Common myeloid progenitor, CD34-positive (primary cell): ENCODE data around the gene AKAP12.
A peak's percentile ranks its signal among the peaks of the same experiment; 100 is the strongest.

Experiments used
- CTCF ChIA-PET: fragments of 350-600 bp; sonication (Branson Sonifier 250); formaldehyde crosslinking; loops from one replicate; lab custom pipeline; 2021; ENCODE audit warnings: antibody characterized with exemption; lab: Charles Lee
- POLR2A ChIA-PET: fragments of 350-600 bp; sonication (Branson Sonifier 250); formaldehyde crosslinking; loops from one replicate; lab custom pipeline; 2021; ENCODE audit warnings: antibody characterized with exemption; lab: Charles Lee
- DNase-seq, 3 donors: peaks; one replicate each; pipeline versions ENCODE4 v3.0.0 to v3.0.0-alpha.2; 2013
- H3K27ac ChIP-seq, 2 experiments: 1 replicate in 1 of 2; 2 replicates in 1 of 2; pipeline ENCODE4 v1.7.0; 2013; ENCODE audit warnings: inconsistent platforms in 2 of 2, low read length in 2 of 2, mild to moderate bottlenecking in 2 of 2, low read depth in 1 of 2, moderate library complexity in 1 of 2; ENCODE audit not compliant: severe bottlenecking in 2 of 2, insufficient read depth in 1 of 2, poor library complexity in 1 of 2
- H3K27me3 ChIP-seq, 5 experiments: replicated peaks in 2 of 5; 1 replicate in 3 of 5; 2 replicates in 2 of 5; pipeline versions ENCODE4 v1.6.1 to v1.7.0; 2013; ENCODE audit warnings: low read length in 4 of 5, mild to moderate bottlenecking in 2 of 5, moderate library complexity in 2 of 5, inconsistent platforms in 1 of 5; ENCODE audit not compliant: insufficient read depth in 5 of 5, control insufficient read depth in 4 of 5
- H3K36me3 ChIP-seq, 4 experiments: 1 replicate in 2 of 4; 2 replicates in 2 of 4; pipeline versions ENCODE4 v1.6.1 to v1.7.0; 2013; ENCODE audit warnings: low read length in 3 of 4, control low read depth in 1 of 4, mild to moderate bottlenecking in 1 of 4; ENCODE audit not compliant: control insufficient read depth in 4 of 4, insufficient read depth in 4 of 4
- H3K4me1 ChIP-seq, 4 experiments: 1 replicate in 3 of 4; 2 replicates in 1 of 4; pipeline versions ENCODE4 v1.6.1 to v1.7.1; 2013; ENCODE audit warnings: low read length in 3 of 4, mild to moderate bottlenecking in 3 of 4, control low read depth in 1 of 4, inconsistent platforms in 1 of 4, moderate library complexity in 1 of 4; ENCODE audit not compliant: control insufficient read depth in 4 of 4, insufficient read depth in 4 of 4; ENCODE audit errors: control extremely low read depth in 1 of 4
- H3K4me3 ChIP-seq, 7 experiments: 1 replicate in 4 of 7; 2 replicates in 3 of 7; pipeline versions ENCODE4 v1.5.1 to v1.7.0; 2013; ENCODE audit warnings: mild to moderate bottlenecking in 7 of 7, low read length in 6 of 7, moderate library complexity in 6 of 7, inconsistent platforms in 2 of 7, low read depth in 2 of 7, control low read depth in 1 of 7; ENCODE audit not compliant: insufficient read depth in 4 of 7, control insufficient read depth in 1 of 7; ENCODE audit errors: extremely low read depth in 1 of 7
- H3K9me3 ChIP-seq, 5 experiments: 1 replicate in 4 of 5; 2 replicates in 1 of 5; pipeline versions ENCODE4 v1.6.1 to v1.7.1; 2013; ENCODE audit warnings: low read length in 4 of 5, mild to moderate bottlenecking in 2 of 5, inconsistent platforms in 1 of 5, low read depth in 1 of 5, moderate library complexity in 1 of 5; ENCODE audit not compliant: control insufficient read depth in 4 of 5, insufficient read depth in 2 of 5; ENCODE audit errors: control extremely low read depth in 1 of 5
- WGBS: methylation state at CpG from one replicate; pipeline ENCODE4 v1.1.5; 2013; ENCODE audit not compliant: insufficient coverage; 5-methylcytosine and 5-hydroxymethylcytosine counted together

The AKAP12 gene

DNA sequence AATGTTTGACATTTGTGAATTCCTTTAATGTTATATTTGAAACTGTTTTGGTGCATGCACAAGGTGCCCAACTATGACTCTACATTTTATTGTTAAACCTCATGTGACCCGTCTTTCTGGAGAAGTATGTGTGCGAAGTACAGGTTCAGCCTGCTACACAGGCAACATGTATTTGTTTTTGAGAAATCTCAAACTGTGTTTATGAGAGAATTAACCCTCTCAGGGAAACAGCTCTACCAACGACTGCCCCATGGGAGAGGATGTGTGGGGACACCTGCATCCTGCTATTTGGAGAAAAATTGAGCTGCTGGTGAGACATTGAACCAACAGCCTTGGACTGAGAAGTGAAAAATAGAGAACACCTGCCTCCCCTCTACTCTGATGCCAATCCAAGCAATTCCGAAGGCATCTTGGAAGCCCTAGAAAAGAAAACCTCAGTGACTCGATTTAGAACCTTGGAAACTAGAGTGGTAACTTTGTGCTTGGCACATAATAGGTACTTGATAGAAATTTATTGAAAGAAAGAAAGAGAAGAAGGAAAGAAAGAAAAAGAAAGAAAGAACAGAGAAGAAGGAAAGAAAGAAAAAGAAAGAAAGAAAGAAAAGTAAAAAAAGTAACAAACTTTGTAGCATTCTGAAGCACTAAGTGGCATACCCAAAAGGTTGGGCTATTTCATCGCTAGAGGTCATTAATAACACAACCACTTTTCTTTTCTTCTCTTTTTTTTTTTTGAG is 2.9 kb upstream of the AKAP12 start:
- Histone ChIP-seq H3K4me1 (peaks cover 0 to 21% (median 17%) of the 10 kb centered on the region in 4 experiments), H3K27me3 (peaks cover 3 to 44% (median 22%) of the 10 kb centered on the region in 5 experiments), H3K4me3 (no peak overlapping the region), H3K9me3 (no peaks in the 10 kb centered on the region), H3K27ac (no peak overlapping the region), H3K36me3 (no peaks in the 10 kb centered on the region)
- POLR2A ChIA-PET: no interaction called here
- WGBS: 100% methylated on average over 4 of the region's 6 CpGs
- CTCF ChIA-PET: no interaction called here
- peak in 2 of 3 donors; percentile 23 to 28 for DNase-seq

DNA sequence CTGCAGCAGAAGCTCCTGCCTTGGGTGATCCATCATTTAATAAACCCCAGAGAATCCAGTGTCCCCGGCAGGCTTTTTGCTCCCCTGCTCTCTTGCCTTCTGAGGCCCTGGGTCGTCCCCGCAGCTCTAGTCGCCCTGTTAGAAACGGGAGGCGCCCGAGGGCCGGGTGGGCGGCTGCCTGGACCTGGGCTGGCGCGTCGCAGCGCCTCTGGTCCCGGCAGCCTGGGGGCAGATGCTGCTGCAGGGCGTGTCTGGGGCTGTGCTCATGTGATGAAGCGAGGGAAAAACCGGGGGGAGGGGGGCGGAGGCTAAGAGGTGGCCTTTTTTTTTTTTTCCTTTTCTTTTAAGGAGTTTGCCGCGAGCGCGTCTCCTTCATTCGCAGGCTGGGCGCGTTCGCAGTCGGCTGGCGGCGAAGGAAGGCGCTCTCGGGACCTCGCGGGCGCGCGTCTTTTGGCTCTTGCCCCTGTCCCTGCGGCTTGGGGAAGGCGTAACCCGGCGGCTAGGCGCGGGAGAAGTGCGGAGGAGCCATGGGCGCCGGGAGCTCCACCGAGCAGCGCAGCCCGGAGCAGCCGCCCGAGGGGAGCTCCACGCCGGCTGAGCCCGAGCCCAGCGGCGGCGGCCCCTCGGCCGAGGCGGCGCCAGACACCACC is 394 bp downstream of the AKAP12 start:
- ChIA-PET POLR2A (interaction anchor here (0.6 kb wide), 1 partner anchor 157 kb away, joined by 3 read pairs; no protein-coding TSS in a partner anchor), CTCF (interaction anchor here (1.7 kb wide), 1 partner anchor 9 kb away, joined by 4 read pairs; no protein-coding TSS in a partner anchor)
- Histone ChIP-seq H3K4me3 (peak overlapping the region; percentile 24 to 75 (median 55)), H3K36me3 (no peaks in the 10 kb centered on the region), H3K9me3 (no peaks in the 10 kb centered on the region), H3K4me1 (peaks cover 0 to 21% (median 18%) of the 10 kb centered on the region in 4 experiments), H3K27ac (no peak overlapping the region), H3K27me3 (peaks cover 14 to 69% (median 38%) of the 10 kb centered on the region in 5 experiments)
- peak; percentile 42 to 74 (median 68) for DNase-seq
- WGBS: under 1% methylated on average over 44 of the region's 60 CpGs

DNA sequence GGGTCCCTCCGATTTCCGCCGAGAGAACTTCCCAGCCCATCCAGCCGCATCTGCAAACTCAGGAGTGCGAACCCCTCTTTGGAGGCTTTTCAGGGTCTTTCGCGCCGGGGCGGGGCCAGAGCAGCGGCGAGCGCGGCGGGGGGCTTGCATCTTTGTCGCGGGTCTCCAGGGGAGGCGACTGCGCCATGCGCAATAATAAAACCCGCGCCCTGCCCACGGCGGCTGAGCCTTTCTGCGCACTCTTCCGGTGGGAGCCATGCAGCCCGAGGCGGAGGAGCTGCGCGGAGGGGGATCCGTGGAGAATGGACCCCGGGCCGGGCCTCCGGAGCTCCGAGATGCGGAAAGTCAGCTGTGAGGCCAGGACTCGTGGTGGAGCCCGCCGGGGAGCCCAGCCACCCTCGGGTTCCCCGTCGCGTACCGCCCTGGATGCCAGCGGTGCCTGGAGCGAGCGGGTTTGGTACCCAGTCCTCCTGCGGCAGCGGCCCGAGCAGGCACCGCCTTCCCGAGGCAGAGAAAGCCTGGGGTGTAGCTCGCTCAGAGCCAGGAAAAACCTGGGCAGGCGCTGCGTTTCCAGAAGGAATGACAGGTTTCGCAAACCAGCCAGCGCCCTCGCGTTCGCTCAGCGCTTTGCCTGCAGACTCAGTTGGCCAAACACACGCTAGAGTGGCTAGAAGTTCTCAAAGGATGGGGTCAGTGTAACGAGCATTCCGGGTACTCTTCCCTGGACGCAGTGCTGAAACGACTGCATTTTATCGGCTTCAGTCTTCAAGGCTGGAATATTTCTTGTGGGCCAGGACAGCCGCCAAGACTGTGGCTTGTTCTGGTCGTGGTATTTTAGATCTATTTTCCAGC is 1.2 kb downstream of the AKAP12 start:
- CTCF ChIA-PET: interaction anchor here (0.7 to 1.7 kb wide), 3 partner anchors 10 to 226 kb away, joined by 3 to 4 read pairs (median 4); no protein-coding TSS in a partner anchor
- under 1% methylated on average over 64 of the region's 68 CpGs for WGBS
- Histone ChIP-seq H3K4me3 (peak overlapping the region; percentile 16 to 75 (median 55)), H3K27me3 (peaks cover 14 to 73% (median 38%) of the 10 kb centered on the region in 5 experiments), H3K27ac (no peak overlapping the region), H3K36me3 (no peaks in the 10 kb centered on the region), H3K9me3 (no peaks in the 10 kb centered on the region), H3K4me1 (peaks cover 0 to 21% (median 18%) of the 10 kb centered on the region in 4 experiments)
- peak in 1 of 3 donors; percentile 24 for DNase-seq
- POLR2A ChIA-PET: interaction anchor here (0.6 kb wide), 1 partner anchor 158 kb away, joined by 3 read pairs; no protein-coding TSS in a partner anchor

DNA sequence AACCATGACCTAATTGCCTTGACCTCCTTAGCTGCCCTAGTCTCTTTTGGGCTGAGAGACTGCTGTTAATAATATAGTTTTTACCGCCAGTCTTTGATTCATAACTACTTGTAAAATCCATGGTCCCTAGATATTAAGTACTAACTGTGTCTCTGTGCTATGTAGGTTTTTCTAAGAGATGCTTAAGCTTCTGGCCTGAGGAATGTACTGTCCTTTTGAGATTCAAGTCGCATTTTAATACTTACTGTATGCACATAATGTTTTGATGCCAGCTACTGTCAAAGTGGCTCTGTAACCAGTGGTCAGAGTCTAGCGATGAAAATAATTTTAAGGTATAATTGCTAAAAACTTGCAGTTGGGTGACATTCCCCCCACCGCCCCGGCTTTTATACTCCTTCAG is 2.1 kb downstream of the AKAP12 start:
- H3K4me3 ChIP-seq: no peak overlapping the region
- WGBS: 100% methylated on average over 1 of the region's 5 CpGs
- no peaks in the 10 kb centered on the region for H3K9me3 ChIP-seq
- H3K27me3 ChIP-seq: peaks cover 14 to 76% (median 40%) of the 10 kb centered on the region in 5 experiments
- H3K36me3 ChIP-seq: no peaks in the 10 kb centered on the region
- ChIA-PET POLR2A (no interaction called here), CTCF (interaction anchor here (1.1 kb wide), 1 partner anchor 227 kb away, joined by 4 read pairs; no protein-coding TSS in a partner anchor)
- H3K27ac ChIP-seq: no peak overlapping the region
- no peak for DNase-seq
- peaks cover 0 to 21% (median 18%) of the 10 kb centered on the region in 4 experiments for H3K4me1 ChIP-seq

DNA sequence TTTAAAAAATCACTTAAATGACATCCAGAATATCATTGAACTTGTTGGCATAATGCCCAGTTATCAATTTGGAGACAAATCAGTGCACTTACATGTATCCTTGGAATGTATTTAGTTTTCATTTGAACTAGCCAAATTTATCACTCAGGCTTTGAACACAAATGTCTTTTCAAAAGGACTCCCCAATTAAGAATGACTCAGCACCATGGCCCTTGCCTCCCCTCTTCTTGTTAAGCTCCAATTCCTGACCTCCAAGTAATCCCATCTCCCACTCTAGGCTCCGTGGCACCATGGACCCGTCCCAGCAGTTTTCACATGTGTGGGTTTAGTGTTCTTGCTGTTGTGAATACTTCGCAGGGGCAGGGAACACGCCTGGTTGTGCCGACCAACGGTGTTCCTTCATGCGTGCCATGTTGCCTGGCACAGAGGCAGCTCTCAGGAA is 2.7 kb downstream of the AKAP12 start:
- Histone ChIP-seq H3K4me3 (no peak overlapping the region), H3K36me3 (no peaks in the 10 kb centered on the region), H3K27me3 (peaks cover 14 to 74% (median 39%) of the 10 kb centered on the region in 5 experiments), H3K4me1 (peaks cover 0 to 21% (median 18%) of the 10 kb centered on the region in 4 experiments), H3K27ac (no peak overlapping the region), H3K9me3 (no peaks in the 10 kb centered on the region)
- 97% methylated on average over 4 of the region's 7 CpGs for WGBS
- DNase-seq: peak in 1 of 3 donors; percentile 1
- POLR2A ChIA-PET: no interaction called here
- CTCF ChIA-PET: no interaction called here

DNA sequence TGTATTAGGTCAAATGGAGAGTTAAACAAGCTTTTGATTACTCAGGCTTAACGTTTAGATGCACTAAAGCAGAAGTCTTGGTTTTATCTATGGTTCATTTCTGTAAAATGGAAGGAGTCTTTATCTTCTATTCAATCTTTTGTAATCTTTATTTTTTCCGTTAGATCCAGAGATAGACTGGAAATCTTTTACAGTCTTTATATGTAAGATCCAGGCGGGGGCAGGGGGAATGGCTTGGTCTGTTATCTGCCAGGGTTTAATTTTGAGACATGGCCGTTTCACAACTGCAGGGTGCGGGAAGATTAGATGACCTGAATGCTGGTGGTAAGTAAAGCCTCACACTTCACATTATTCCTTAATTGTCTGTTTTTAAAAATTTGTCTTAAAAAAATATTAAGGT is 3.7 kb downstream of the AKAP12 start:
- WGBS: no CpG with 5 or more reads among the region's 5 CpGs
- ChIA-PET CTCF (no interaction called here), POLR2A (no interaction called here)
- peaks cover 14 to 71% (median 34%) of the 10 kb centered on the region in 5 experiments for H3K27me3 ChIP-seq
- H3K36me3 ChIP-seq: no peaks in the 10 kb centered on the region
- DNase-seq: no peak
- no peaks in the 10 kb centered on the region for H3K9me3 ChIP-seq
- H3K27ac ChIP-seq: no peak overlapping the region
- H3K4me3 ChIP-seq: no peak overlapping the region
- peaks cover 0 to 21% (median 18%) of the 10 kb centered on the region in 4 experiments for H3K4me1 ChIP-seq
